NCI-H2171 treated with DMSO at 0.1 percent for 48 hours (cell line): ENCODE results near the gene CEMIP2.
A peak's percentile ranks its signal among the peaks of the same experiment; 100 is the strongest.
"Not testable (repeated sequence)": the region's sequence is repeated elsewhere in the genome, so short reads cannot be mapped to it uniquely, and the experiment has no call there.

Experiments used
- DNase-seq: peaks from one replicate; lab custom pipeline; 2025; lab: John Stamatoyannopoulos, UW

Gene CEMIP2

GRCh38 chr9:71710856-71711255 lies 57.5 kb downstream of the CEMIP2 start:
- DNase-seq = no peak

- no peak for DNase-seq
Measured at GRCh38 chr9:71710201-71710600, 58.1 kb downstream of the CEMIP2 start.

DNA sequence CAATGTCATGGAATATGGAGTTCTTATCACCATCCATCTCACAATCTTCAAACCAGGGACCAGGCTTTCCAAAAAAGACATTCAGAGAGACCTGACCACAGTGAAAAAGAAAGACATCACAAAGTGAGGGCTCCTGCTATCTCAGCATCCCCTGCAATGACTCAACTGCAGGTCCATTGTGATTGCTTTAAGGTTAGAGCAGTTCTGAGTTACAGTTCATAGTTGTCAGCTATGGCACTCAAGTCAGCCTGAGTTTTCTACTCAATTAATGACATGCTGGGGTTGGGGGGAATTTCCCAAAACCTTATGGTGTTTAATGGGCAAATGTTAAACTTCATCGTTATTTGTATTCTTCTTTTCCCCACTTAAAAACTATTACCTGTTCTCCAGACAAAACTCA lies 58.9 kb downstream of the CEMIP2 start:
- DNase-seq = no peak

DNA sequence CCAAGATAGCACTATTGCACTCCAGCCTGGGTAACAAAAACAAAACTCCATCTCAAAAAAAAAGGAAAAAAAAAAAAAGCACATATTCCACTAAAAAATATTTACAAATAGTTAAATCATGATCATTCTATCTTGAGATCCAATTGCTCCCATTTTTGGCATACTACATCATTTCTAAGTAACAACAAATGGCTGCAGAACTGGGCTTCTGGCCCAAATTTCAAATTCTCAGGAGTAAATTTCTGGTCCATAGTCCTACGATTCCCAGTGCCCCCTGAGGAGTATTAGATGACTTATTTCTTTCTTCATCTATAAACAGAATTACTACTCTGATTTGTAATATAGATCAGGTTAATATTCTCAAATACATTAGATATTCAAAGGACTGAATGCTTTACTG lies 62.1 kb downstream of the CEMIP2 start:
- no peak for DNase-seq

- no peak for DNase-seq
Measured at GRCh38 chr9:71704796-71705195, 63.5 kb downstream of the CEMIP2 start.

- DNase-seq = no peak
Measured at GRCh38 chr9:71703172-71703872, 65.0 kb downstream of the CEMIP2 start.

DNA sequence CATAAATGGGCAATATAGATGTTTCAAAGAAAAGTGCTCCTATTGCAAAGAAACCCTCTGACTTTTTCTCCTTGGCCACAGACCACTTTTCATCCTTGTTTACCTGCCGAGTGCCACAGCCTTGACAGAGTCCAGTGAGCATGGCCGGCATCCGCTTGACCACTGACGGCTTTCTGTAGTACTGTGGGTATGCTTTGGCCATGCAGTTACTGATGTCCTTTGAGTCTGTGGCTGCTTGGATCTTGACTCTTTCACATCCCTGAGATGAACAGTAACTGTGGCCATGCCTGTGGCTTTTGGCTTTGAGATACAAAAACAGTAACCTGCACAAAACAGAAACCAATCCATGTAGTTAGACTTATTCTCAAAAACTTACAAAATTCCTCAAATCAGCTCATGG lies 70.4 kb downstream of the CEMIP2 start:
- DNase-seq = no peak

DNA sequence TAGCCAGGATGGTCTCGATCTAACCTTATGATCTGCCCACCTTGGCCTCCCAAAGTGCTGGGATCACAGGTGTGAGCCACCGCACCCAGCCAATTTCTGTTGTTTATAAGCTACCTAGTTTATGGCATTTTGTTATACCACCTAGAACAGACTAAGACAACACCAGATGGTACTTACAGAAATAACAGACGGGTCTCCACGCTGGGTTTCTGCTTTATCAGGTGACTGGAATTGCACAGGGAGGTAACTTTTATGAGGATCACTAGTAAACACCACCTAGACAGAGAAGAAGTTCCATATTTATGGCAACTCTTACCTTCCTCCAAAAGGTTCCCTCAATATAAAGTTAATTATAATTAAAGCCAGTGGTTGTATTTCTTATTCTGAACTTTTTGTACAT lies 74.0 kb downstream of the CEMIP2 start:
- peak; percentile 87 for DNase-seq

DNA sequence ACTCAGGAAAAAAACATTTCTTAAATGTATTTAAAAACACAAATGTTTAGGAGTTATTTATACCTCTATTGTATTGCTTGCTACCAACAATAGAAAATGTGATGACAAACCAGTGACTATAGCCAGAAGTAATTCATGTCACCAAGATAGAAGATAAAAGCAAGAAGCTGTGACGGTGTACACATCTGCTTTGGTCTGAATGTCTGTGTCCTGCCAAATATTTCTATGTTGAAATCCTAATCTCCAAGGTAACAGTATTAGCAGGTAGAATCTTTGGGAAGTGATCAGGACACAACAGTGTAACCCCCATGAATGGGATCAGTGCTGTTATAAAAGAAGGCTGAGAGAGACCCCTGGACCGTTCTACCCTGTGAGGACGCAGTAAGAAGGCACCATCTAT lies 74.7 kb downstream of the CEMIP2 start:
- no peak for DNase-seq

- DNase-seq = peak; percentile 81
Measured at GRCh38 chr9:71692337-71692736, 76.0 kb downstream of the CEMIP2 start.

DNA sequence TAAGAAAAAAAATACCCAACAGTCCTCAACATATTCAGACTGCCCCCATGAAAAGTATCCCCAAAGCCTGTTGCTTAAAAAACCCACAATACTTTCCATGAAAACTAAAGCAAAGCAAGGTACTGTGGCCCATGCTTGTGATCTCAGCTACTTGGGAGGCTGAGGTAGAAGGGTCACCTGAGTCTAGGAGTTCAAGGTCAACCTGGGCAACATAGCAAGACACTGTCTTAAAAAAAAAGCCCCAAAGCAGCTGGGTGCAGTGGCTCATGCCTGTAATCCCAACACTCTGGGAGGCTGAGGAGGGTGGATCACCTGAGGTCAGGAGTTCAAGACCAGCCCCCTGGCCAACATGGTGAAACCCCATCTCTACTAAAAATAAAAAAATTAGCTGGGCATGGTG lies 76.7 kb downstream of the CEMIP2 start:
- DNase-seq = not testable (repeated sequence)

DNA sequence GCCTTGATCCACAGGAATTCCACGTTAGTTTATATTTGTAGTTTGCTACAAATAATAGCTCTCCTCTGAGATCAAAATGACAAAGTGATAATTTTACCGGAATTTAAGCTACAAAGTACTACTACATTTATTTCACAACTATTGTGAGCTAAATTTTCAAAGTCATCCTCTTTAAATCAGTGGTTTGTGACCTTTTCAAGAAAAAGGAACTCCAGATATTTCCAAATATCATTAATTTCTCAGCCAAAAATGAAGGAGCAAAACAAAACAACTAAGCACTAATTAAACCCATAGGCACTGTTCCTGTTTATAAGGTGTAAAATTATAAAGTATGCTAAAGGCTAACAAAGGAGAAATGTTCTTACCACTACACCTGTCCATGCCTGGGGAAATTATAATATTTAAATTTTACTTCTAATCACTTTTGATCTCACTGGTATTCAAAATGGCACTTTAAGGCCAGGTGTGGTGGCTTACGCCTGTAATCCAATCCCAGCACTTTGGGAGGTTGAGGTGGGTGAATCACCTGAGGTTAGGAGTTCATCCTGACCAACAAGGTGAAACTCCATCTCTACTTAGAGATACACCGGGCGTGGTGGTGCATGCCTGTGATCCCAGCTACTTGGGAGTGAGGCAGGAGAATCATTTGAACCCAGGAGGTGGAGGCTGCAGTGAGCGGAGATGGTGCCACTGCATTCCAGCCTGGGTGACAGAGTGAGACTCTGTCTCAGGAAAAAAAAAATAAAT lies 77.5 kb downstream of the CEMIP2 start:
- no peak for DNase-seq

- no peak for DNase-seq
Measured at GRCh38 chr9:71690063-71690688, 78.1 kb downstream of the CEMIP2 start.

DNA sequence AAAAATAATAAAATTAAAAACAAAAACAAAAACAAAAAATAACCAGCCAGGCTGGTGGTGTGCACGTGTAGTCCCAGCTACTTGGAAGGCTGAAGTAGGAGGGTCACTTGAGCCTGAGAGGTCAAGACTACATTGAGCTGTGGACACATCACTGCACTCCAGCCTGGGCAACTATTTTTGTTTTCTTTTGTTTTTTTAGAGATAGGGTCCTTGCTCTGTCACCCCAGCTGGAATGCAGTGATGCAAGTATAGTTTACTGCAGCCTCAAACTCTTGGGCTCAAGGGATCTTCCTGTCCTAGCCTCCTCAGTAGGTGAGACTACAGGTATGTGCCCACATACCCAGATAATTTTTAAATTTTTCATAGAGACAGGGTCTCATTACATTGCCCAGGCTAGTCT lies 80.6 kb downstream of the CEMIP2 start:
- no peak for DNase-seq

GRCh38 chr9:71685988-71686387 lies 82.3 kb downstream of the CEMIP2 start:
- DNase-seq = no peak

GRCh38 chr9:71685394-71685793 lies 82.9 kb downstream of the CEMIP2 start:
- no peak for DNase-seq

DNA sequence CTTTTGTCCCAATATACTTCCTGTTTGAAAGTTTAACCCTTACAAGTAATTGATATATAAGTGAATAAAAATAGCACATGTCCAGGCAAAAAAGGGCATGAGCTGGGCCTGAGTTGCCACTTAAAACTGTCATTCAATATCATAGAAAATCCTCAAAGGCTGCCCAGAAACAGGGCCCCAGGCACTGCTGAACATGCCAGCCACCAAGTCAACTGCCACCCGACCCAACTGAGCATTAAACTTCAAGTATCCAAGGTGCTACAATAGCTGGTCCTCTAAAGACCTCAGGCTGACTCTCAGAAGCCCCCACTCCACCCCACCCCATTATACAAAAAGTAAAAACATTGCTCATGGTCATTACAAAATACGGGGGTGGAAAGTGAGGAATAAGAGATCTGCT lies 83.7 kb downstream of the CEMIP2 start:
- no peak for DNase-seq

GRCh38 chr9:71683598-71684235 lies 84.6 kb downstream of the CEMIP2 start:
- no peak for DNase-seq

- no peak for DNase-seq
Measured at GRCh38 chr9:71681708-71682272, 86.5 kb downstream of the CEMIP2 start.

- no peak for DNase-seq
Measured at GRCh38 chr9:71681104-71681707, 87.1 kb downstream of the CEMIP2 start.

DNA sequence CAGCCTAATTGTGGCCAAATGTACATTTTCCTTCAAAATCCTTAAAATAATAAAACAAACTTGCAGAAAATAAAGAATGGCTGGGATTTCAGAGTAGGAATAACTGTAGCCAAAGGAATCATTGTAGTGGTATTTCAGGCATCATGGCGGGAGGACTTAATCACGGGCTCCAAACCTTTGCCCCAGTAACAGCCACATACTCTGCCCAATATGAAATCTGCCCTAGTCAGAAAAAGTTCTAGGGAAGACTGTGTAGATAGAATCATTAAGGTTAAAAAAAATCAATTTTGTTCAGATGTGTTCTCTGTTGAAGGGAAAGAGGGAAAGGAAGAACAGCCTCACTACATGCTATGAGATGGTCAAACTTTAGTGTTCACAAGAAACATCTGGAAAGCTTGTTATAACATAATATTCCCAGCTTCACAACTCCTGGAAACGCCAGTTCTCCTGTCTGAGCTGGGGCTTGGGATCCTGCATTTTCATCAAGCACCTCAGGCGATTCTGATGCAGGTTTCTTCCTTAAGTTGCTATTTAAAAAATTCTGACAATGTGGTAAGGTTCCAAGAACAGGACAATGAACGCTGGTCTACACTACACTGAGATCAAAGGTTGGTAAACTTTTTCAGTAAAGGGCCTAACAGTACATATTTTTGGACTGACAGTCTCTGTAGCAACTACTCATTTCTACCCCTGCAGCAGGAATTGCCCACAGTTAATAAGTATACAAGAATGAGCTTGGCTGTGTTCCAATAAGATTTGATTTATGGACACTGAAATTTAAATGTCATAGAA lies 87.9 kb downstream of the CEMIP2 start:
- no peak for DNase-seq
